ENCODE data around the gene DPP6.

DPP6 gene

GRCh38 chr7:154419344-154419743 is 367.1 kb downstream of the DPP6 start:
- TF ChIP-seq, protein P1, sequence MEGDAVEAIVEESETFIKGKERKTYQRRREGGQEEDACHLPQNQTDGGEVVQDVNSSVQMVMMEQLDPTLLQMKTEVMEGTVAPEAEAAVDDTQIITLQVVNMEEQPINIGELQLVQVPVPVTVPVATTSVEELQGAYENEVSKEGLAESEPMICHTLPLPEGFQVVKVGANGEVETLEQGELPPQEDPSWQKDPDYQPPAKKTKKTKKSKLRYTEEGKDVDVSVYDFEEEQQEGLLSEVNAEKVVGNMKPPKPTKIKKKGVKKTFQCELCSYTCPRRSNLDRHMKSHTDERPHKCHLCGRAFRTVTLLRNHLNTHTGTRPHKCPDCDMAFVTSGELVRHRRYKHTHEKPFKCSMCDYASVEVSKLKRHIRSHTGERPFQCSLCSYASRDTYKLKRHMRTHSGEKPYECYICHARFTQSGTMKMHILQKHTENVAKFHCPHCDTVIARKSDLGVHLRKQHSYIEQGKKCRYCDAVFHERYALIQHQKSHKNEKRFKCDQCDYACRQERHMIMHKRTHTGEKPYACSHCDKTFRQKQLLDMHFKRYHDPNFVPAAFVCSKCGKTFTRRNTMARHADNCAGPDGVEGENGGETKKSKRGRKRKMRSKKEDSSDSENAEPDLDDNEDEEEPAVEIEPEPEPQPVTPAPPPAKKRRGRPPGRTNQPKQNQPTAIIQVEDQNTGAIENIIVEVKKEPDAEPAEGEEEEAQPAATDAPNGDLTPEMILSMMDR (IDR thresholded peaks at IDR 0.05; ENCODE audit: low read depth, low read length): no peak

DNA sequence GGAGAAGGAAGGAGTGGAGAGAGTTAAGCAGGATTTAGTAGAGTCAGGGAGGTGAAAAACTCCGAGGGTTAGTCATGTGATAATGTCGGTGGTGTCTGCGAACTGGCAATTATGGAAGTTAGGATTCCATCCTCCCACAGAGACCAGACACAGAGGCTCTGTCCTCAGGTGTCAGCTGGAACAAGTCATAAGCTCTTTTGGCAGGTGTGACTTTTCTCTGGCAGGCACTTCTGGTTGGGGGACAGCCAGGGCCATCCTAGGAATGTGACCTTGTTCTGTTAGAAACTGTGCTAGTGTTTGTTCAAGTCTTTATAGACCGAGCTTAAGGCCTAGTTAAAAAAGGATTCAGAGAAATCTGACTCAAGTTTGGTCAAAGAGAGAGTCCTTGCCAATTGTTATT is 371.0 kb downstream of the DPP6 start:
- no peak overlapping the region for H3K4me3 ChIP-seq (ENCODE audit: low read depth, low read length)
- TF ChIP-seq, protein P1 (IDR thresholded peaks at IDR 0.05; ENCODE audit: low read depth, low read length): no peak

More at GRCh38 chr7:154419344-154419743, 367.1 kb downstream of the DPP6 start:
- H3K4me3 ChIP-seq (ENCODE audit: low read depth, low read length): no peak overlapping the region

GRCh38 chr7:154424350-154424749 is 372.2 kb downstream of the DPP6 start:
- no peak overlapping the region for H3K4me3 ChIP-seq (ENCODE audit: low read depth, low read length)
- TF ChIP-seq, protein P1 (IDR thresholded peaks at IDR 0.05; ENCODE audit: low read depth, low read length): no peak

- no peak overlapping the region for H3K4me3 ChIP-seq (ENCODE audit: low read depth, low read length)
- TF ChIP-seq, protein P1 (IDR thresholded peaks at IDR 0.05; ENCODE audit: low read depth, low read length): no peak
Measured at GRCh38 chr7:154425271-154425670, 373.1 kb downstream of the DPP6 start.

- TF ChIP-seq, protein P1 (IDR thresholded peaks at IDR 0.05; ENCODE audit: low read depth, low read length): no peak
- no peak overlapping the region for H3K4me3 ChIP-seq (ENCODE audit: low read depth, low read length)
Measured at GRCh38 chr7:154426778-154427177, 374.6 kb downstream of the DPP6 start.

GRCh38 chr7:154427533-154427932 is 375.3 kb downstream of the DPP6 start:
- no peak overlapping the region for H3K4me3 ChIP-seq (ENCODE audit: low read depth, low read length)
- TF ChIP-seq, protein P1 (IDR thresholded peaks at IDR 0.05; ENCODE audit: low read depth, low read length): no peak

DNA sequence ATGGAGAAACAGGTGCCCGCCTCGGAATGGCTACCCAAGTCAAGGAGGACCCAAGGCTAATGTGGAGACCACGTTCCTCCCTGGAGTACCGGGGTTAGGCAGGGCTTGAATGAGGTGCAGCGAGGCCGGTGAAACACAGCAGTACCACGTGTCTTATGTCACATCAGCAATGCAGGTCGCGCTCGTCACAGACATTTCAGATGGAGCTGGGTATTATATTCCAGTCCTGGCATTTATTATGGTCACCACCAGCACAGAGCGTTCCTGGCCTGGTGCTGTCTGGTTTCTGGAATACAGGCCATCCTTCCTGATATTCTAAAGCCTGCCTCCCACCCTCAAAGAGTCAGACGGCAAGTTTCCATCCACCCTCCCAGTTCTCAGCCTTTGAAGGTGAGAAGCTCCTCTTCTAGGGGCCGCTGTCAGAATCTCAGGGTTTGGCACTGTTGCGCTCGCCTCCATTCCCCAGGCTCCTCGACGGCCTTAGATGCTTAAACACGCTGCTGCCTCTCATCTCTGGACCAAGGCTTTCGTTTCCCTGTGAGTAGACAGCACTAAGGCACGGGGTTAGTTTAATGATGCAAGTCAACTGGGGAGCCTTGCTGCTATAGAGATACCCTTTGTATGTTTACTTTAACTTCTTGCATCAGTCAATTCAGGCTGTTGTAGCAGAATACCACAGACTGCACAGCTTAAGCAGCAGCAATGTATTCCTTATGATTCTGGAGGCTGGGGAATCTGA is 377.6 kb downstream of the DPP6 start:
- TF ChIP-seq, protein P1 (IDR thresholded peaks at IDR 0.05; ENCODE audit: low read depth, low read length): no peak
- no peak overlapping the region for H3K4me3 ChIP-seq (ENCODE audit: low read depth, low read length)
